H1 (cell line): Measurements from ENCODE around the gene PDIA2. TPM values are rescaled to one million over a fixed set of nuclear protein-coding genes. Genes with fewer than 3 reads are reported as not detected.

Experiments used
- BCL11A ChIP-seq, 2 experiments: IDR thresholded peaks; one replicate each; pipeline ENCODE4 v1.6.1; 2011; ENCODE audit warnings: low read depth in 2 of 2, low read length in 2 of 2, mild to moderate bottlenecking in 2 of 2
- BRCA1 ChIP-seq: IDR thresholded peaks from 2 replicates; pipeline ENCODE4 v1.6.1; 2012; ENCODE audit warnings: low read depth, low read length, improper control_type of control experiment
- CBX8 ChIP-seq: fragments of 300-800, 300-1000 bp; sonication (generic); IDR thresholded peaks from 2 replicates; pipeline ENCODE4 v1.7.1; 2016; ENCODE audit warnings: low read depth, low read length, borderline replicate concordance
- CTCF ChIP-seq, 3 experiments: IDR thresholded peaks; 1 replicate in 2 of 3; 2 replicates in 1 of 3; pipeline versions ENCODE4 v1.5.1 to v1.6.1; 2011; ENCODE audit warnings: low read length in 3 of 3, mild to moderate bottlenecking in 3 of 3, inconsistent platforms in 2 of 3, low read depth in 1 of 3, moderate library complexity in 1 of 3; ENCODE audit not compliant: insufficient read depth in 1 of 3; ENCODE audit errors: control extremely low read depth in 1 of 3
- GABPA ChIP-seq: IDR thresholded peaks from 2 replicates; pipeline ENCODE4 v1.6.1; 2011; ENCODE audit warnings: mild to moderate bottlenecking, low read length, moderate library complexity, borderline replicate concordance; ENCODE audit not compliant: insufficient read depth
- HDAC2 ChIP-seq, 2 experiments: fragments of 300-600 bp in 1 of 2; sonication (generic) in 1 of 2; IDR thresholded peaks; 2 replicates each; pipeline ENCODE4 v1.6.1; 2011 to 2012; ENCODE audit warnings: low read depth in 2 of 2, low read length in 2 of 2, mild to moderate bottlenecking in 2 of 2, moderate library complexity in 2 of 2, borderline replicate concordance in 1 of 2, inconsistent platforms in 1 of 2
- HDAC6 ChIP-seq: IDR thresholded peaks from one replicate; pipeline ENCODE4 v1.7.1; 2012; ENCODE audit warnings: low read depth, mild to moderate bottlenecking, inconsistent platforms, low read length, moderate library complexity
- KDM4A ChIP-seq: IDR thresholded peaks from one replicate; pipeline ENCODE4 v1.7.1; 2012; ENCODE audit warnings: low read depth, mild to moderate bottlenecking, moderate library complexity, low read length, inconsistent platforms; ENCODE audit not compliant: severe bottlenecking
- MAX ChIP-seq: IDR thresholded peaks from 2 replicates; pipeline ENCODE4 v1.6.1; 2012; ENCODE audit warnings: inconsistent platforms
- NRF1 ChIP-seq: IDR thresholded peaks from 2 replicates; pipeline ENCODE4 v1.6.1; 2011; ENCODE audit warnings: mild to moderate bottlenecking, low read depth, low read length, improper control_type of control experiment
- POLR2A ChIP-seq, 2 experiments: IDR thresholded peaks; 1 replicate in 1 of 2; 2 replicates in 1 of 2; pipeline ENCODE4 v1.6.1; 2011; ENCODE audit warnings: low read depth in 2 of 2, low read length in 2 of 2, mild to moderate bottlenecking in 2 of 2; ENCODE audit errors: control extremely low read depth in 1 of 2
- POLR2AphosphoS5 ChIP-seq: IDR thresholded peaks from 2 replicates; pipeline ENCODE4 v1.6.1; 2011; ENCODE audit warnings: low read depth, low read length
- RNF2 ChIP-seq: fragments of 200-900, 300-1000 bp; sonication (generic); IDR thresholded peaks from 2 replicates; pipeline ENCODE4 v1.7.1; 2016; ENCODE audit warnings: borderline replicate concordance, low read depth, mild to moderate bottlenecking, antibody characterized with exemption, low read length; ENCODE audit not compliant: poor library complexity, severe bottlenecking; ENCODE audit errors: missing control alignments
- RXRA ChIP-seq: IDR thresholded peaks from 2 replicates; pipeline ENCODE4 v1.6.1; 2011; ENCODE audit warnings: low read depth, mild to moderate bottlenecking, low read length, moderate library complexity; ENCODE audit not compliant: insufficient read depth
- SAP30 ChIP-seq: fragments of 300-600 bp; sonication (generic); IDR thresholded peaks from 2 replicates; pipeline ENCODE4 v1.7.1; 2012; ENCODE audit warnings: low read length, moderate library complexity, mild to moderate bottlenecking, inconsistent platforms; ENCODE audit not compliant: insufficient read depth, insufficient replicate concordance
- SP2 ChIP-seq: IDR thresholded peaks from 2 replicates; pipeline ENCODE4 v1.6.1; 2012; ENCODE audit warnings: mild to moderate bottlenecking, low read length, inconsistent platforms
- SP4 ChIP-seq: IDR thresholded peaks from 2 replicates; pipeline ENCODE4 v1.6.1; 2012; ENCODE audit warnings: low read length, inconsistent platforms
- TAF1 ChIP-seq: IDR thresholded peaks from 2 replicates; pipeline ENCODE4 v1.6.1; 2011; ENCODE audit warnings: mild to moderate bottlenecking, low read depth, low read length
- TBP ChIP-seq: IDR thresholded peaks from 2 replicates; pipeline ENCODE4 v1.6.1; 2011; ENCODE audit warnings: low read depth, low read length, improper control_type of control experiment
- TEAD4 ChIP-seq: IDR thresholded peaks from 2 replicates; pipeline ENCODE4 v1.6.1; 2012; ENCODE audit warnings: low read depth, low read length, inconsistent platforms, mixed read lengths
- YY1 ChIP-seq: IDR thresholded peaks from 2 replicates; pipeline ENCODE4 v1.6.1; 2011; ENCODE audit warnings: low read depth, mild to moderate bottlenecking, low read length
- polyA plus RNA-seq, 7 experiments: library from polyadenylated mRNA; depleted of rRNA in 3 of 7; stranded (reverse) in 5 of 7; unstranded in 2 of 7; fragments of >200 nt in 5 of 7; fragments of 200-250 nt in 2 of 7; gene quantifications; 1 replicate in 5 of 7; 2 replicates in 1 of 7; 4 replicates in 1 of 7; pipeline versions ENCODE4 v1.2.1 to v1.2.3, GENCODE V29; 2011 to 2013; ENCODE audit warnings: missing spikeins in 2 of 7, mixed read lengths in 2 of 7
- total RNA-seq: library from RNA; stranded (reverse); fragmentation: NEBNext Ultra II Directional; extraction: Animal tissue kit (Norgen Biotek cat#: 25700); gene quantifications from 2 replicates; pipeline ENCODE4 v1.2.1, GENCODE V29; 2021

The PDIA2 gene
- total and polyA plus RNA-seq, 2 of the 8 experiments (the other 6 are each of a cell fraction or from before 2014, with no cell fraction given): 0.34 to 0.50 TPM

DNA sequence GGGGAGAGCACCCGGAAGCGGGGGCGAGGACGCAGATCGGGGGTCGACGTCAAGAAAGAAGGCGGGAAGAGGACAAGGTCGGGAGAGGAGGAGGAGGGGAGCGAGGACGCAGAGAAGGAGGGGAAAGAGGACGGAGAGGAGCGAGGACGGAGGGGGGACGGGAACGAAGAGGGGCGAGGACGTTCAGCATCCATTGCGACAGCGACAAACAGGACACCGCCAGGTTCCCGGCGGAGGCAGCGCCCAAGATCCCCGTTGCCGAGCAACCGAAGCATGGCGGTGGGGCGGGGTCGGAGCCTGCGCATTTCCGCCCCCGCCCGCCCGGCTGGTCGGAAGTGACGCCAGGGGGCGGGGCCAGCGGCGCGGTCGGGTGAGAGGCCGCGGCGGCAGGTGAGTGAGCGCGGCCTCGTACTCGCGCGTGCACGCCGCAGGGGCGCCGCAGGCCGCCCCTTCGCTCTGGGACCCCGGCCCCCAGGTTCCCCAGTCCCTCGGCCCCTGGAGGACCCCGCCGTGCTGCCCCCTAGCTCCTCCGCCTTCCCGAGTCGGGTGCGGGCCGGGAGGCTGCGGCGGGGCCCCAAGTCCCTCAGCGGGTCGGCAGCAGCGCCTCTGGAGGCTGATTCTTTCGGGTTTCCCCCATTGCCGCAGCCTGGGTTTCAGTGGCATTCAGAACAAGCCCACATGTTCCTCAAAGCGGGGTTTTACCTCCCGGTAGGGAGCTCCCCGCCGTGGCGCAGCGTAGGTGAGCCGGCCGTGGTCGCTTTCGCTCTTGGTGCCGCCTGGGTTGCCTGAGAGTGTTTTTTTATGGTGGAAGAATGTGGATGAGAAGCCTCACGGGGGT is 48.3 kb upstream of the PDIA2 start, which contains the start of gene FAM234A (continued):
- TF ChIP-seq SP2 (no peak), GABPA (peak; percentile 79; the same call in 1 of the 2 replicates), SP4 (no peak), TAF1 (peak; percentile 79), YY1 (no peak), POLR2A (IDR thresholded peaks at IDR 0.05; ENCODE audit: control extremely low read depth in 1 of 2, low read depth in 2 of 2, low read length in 2 of 2) (peak; percentile 92 to 95), POLR2AphosphoS5 (peak; percentile 85), CTCF (IDR thresholded peaks at IDR 0.05; ENCODE audit: control extremely low read depth in 1 of 3, insufficient read depth in 1 of 3, low read depth in 1 of 3, low read length in 3 of 3) (peak; percentile 4 to 42 (median 27); a peak in 3 of 4 replicates), RNF2 (no peak), SAP30 (peak; percentile 84), CBX8 (no peak), TBP (peak; percentile 44; the same call in 1 of the 2 replicates), HDAC2 (IDR thresholded peaks at IDR 0.05; ENCODE audit: borderline replicate concordance in 1 of 2, low read depth in 2 of 2, low read length in 2 of 2) (no peak), KDM4A (peak; percentile 58), BRCA1 (no peak), HDAC6 (no peak), MAX (peak; percentile 91; the same call in 1 of the 2 replicates), RXRA (no peak), TEAD4 (no peak), BCL11A (IDR thresholded peaks at IDR 0.05; ENCODE audit: low read depth in 2 of 2, low read length in 2 of 2) (no peak), NRF1 (0 out of 2 replicates have a peak, but pooled peaks have one; percentile 7)
